Neural cell (in vitro differentiated cells): ENCODE results near the gene BLCAP. TPM values are rescaled to one million over a fixed set of nuclear protein-coding genes. Genes with fewer than 3 reads are reported as not detected.
A peak's percentile ranks its signal among the peaks of the same experiment; 100 is the strongest.
"Not testable (repeated sequence)": the region's sequence is repeated elsewhere in the genome, so short reads cannot be mapped to it uniquely, and the experiment has no call there.

ENCODE experiments used
- H2AFZ ChIP-seq: fragments of 200-600, 300-800 bp; sonication (generic), shearing (Covaris generic); 2 replicates; pipeline ENCODE4 v1.6.0; 2014; ENCODE audit warnings: low read depth, mild to moderate bottlenecking, antibody characterized with exemption, low read length, moderate library complexity
- H3F3A ChIP-seq: fragments of 200-600 bp; shearing (Covaris generic); 2 replicates; pipeline ENCODE4 v1.6.1; 2016; ENCODE audit warnings: mild to moderate bottlenecking, moderate library complexity, mixed read lengths, antibody characterized with exemption, low read length; ENCODE audit not compliant: insufficient read depth, poor library complexity, severe bottlenecking
- H3K27ac ChIP-seq: fragments of 200-600, 300-800 bp; sonication (generic), shearing (Covaris generic); 2 replicates; pipeline ENCODE4 v1.5.1; 2014; ENCODE audit warnings: mild to moderate bottlenecking, low read length, moderate library complexity
- H3K27me3 ChIP-seq: fragments of 300-800, 200-600 bp; sonication (generic), shearing (Covaris generic); 2 replicates; pipeline ENCODE4 v1.6.0; 2014; ENCODE audit warnings: mild to moderate bottlenecking, low read depth, low read length, moderate library complexity; ENCODE audit not compliant: insufficient read depth
- H3K36me3 ChIP-seq: fragments of 300-800, 200-600 bp; sonication (generic), shearing (Covaris generic); 2 replicates; pipeline ENCODE4 v1.5.1; 2014; ENCODE audit warnings: mild to moderate bottlenecking, antibody characterized with exemption, low read length, moderate library complexity; ENCODE audit not compliant: insufficient read depth
- H3K4me2 ChIP-seq: fragments of 300-800, 200-600 bp; sonication (generic), shearing (Covaris generic); 2 replicates; pipeline ENCODE4 v1.6.0; 2014; ENCODE audit warnings: mild to moderate bottlenecking, low read length
- H3K4me3 ChIP-seq: fragments of 300-800, 200-600 bp; sonication (generic), shearing (Covaris generic); 2 replicates; pipeline ENCODE4 v1.5.1; 2014; ENCODE audit warnings: mild to moderate bottlenecking, low read length, moderate library complexity
- H3K79me2 ChIP-seq: fragments of 200-600 bp; shearing (Covaris generic); replicated peaks from 2 replicates; pipeline ENCODE4 v1.6.0; 2014; ENCODE audit warnings: mild to moderate bottlenecking, low read length, moderate library complexity; ENCODE audit not compliant: insufficient read depth
- H3K9ac ChIP-seq: fragments of 300-800, 200-600 bp; sonication (generic), shearing (Covaris generic); 2 replicates; pipeline ENCODE4 v1.6.1; 2016; ENCODE audit warnings: mild to moderate bottlenecking, low read length, mixed read lengths
- H3K9me2 ChIP-seq: fragments of 200-600 bp; shearing (Covaris generic); 2 replicates; pipeline ENCODE4 v1.6.1; 2016; ENCODE audit warnings: mild to moderate bottlenecking, low read length, mixed read lengths; ENCODE audit not compliant: insufficient read depth
- H3K9me3 ChIP-seq: fragments of 200-600, 300-800 bp; sonication (generic), shearing (Covaris generic); 2 replicates; pipeline ENCODE4 v1.6.1; 2016; ENCODE audit warnings: mild to moderate bottlenecking, mixed run types, low read length, moderate library complexity, mixed read lengths
- H4K20me1 ChIP-seq: fragments of 200-600 bp; shearing (Covaris generic); 2 replicates; pipeline ENCODE4 v1.6.1; 2016; ENCODE audit warnings: mild to moderate bottlenecking, mixed run types; ENCODE audit not compliant: insufficient read depth
- MXI1 ChIP-seq: fragments of 450-650 bp; conservative IDR thresholded peaks from 2 replicates; pipeline ENCODE4 v1.6.1; 2014; ENCODE audit warnings: antibody characterized with exemption, mild to moderate bottlenecking; ENCODE audit not compliant: poor library complexity, severe bottlenecking
- RAD21 ChIP-seq: fragments of 450-650 bp; conservative IDR thresholded peaks from 2 replicates; pipeline ENCODE4 v1.6.1; 2014; ENCODE audit warnings: antibody characterized with exemption, mild to moderate bottlenecking, moderate library complexity
- SMC3 ChIP-seq: fragments of 450-650 bp; conservative IDR thresholded peaks from 2 replicates; pipeline ENCODE4 v1.6.1; 2014; ENCODE audit warnings: antibody characterized with exemption, mild to moderate bottlenecking, moderate library complexity; ENCODE audit not compliant: poor library complexity
- TAF1 ChIP-seq: IDR thresholded peaks from 2 replicates; pipeline ENCODE4 v1.6.1; 2012; ENCODE audit warnings: low read depth
- polyA plus RNA-seq: library from polyadenylated mRNA; depleted of rRNA; stranded (reverse); fragments of >200 nt; gene quantifications from 2 replicates; pipeline ENCODE4 v1.2.3, GENCODE V29; 2014
- TF ChIP-seq, protein P1 (sequence below): fragments of 450-650 bp; IDR thresholded peaks from 2 replicates; pipeline ENCODE4 v1.5.1; 2014; ENCODE audit warnings: antibody characterized with exemption, mild to moderate bottlenecking, moderate library complexity; ENCODE audit not compliant: poor library complexity, severe bottlenecking
- TF ChIP-seq, protein P2 (sequence below): IDR thresholded peaks from 2 replicates; pipeline ENCODE4 v1.6.1; 2012; ENCODE audit warnings: borderline replicate concordance

Gene BLCAP
- polyA plus RNA-seq, 1 donor from 2014 or later: 344 TPM

DNA sequence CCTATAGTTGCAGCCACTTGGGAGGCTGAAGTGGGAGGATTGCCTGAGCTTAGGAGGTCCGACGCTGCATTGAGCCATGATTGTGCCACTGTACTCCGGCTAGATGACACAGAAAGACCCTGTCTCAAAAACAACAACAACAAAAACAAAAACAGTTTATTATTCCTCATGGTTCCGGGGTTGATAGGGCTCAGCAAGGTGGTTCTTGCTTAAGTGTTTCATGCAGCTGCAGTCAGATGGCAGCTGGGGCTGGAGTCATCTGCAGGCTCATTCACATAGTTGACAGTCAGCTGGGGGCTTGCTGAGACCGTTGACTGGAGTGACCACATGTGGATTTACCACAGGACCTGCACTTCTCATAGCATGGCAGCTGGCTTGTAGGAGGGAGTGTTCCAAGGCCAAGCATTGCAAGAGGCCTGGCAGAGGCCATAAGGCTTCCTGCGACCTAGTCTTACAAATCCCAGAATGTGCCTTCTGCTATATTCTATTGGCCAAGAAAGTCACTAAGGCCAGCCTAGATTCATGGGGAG lies 35.5 kb downstream of the BLCAP start:
- Histone ChIP-seq H3K36me3 (no peaks in the 10 kb centered on the region), H3K27me3 (no peaks in the 10 kb centered on the region), H4K20me1 (no peaks in the 10 kb centered on the region), H3F3A (no peaks in the 10 kb centered on the region), H3K4me2 (no peak overlapping the region), H3K4me3 (no peak overlapping the region), H3K79me2 (no peaks in the 10 kb centered on the region), H3K27ac (no peak overlapping the region), H3K9me2 (no peaks in the 10 kb centered on the region), H3K9me3 (no peaks in the 10 kb centered on the region), H2AFZ (no peak overlapping the region), H3K9ac (no peak overlapping the region)
- TF ChIP-seq TAF1: no peak

DNA sequence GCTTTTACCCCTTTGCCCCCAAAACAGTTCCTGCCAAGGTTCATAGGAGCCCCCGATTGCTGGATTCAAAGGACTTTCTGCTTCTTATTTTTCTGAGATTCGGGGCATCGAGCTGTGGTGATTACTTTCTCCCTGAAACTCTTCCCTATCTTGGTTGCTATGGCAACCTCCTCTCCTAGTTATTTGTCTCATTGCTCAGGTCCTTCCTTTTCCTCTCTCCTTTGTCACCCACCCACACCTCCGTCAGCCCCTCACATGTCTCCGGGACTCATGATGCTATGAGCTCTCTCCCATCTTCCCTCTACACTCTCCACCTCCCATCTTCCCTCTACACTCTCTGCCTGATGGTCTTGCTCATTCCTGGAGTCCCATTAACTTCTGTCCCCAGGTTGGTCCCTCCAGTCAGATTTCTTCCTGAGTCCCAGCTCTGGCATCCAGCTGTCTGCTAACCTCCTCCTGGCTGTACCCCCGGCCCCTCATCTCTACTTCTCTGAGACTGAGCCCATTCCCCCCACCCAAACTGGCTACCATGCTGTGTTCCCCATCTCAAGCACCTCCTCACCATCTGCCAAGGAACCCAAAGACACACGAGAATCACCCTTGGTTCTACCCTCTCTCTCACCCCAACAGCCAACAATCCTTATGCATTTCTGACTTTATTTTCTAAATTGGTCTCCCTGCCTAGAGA lies 36.9 kb downstream of the BLCAP start:
- Histone ChIP-seq H3K9me3 (no peaks in the 10 kb centered on the region), H4K20me1 (no peaks in the 10 kb centered on the region), H3K4me2 (no peak overlapping the region), H3K4me3 (peak overlapping the region; percentile 25), H3K27ac (peak overlapping the region; percentile 14), H3K9me2 (no peaks in the 10 kb centered on the region), H3K27me3 (no peaks in the 10 kb centered on the region), H3K9ac (no peak overlapping the region), H3F3A (no peaks in the 10 kb centered on the region), H3K36me3 (no peaks in the 10 kb centered on the region), H3K79me2 (no peaks in the 10 kb centered on the region), H2AFZ (no peak overlapping the region)
- TF ChIP-seq, protein P1, sequence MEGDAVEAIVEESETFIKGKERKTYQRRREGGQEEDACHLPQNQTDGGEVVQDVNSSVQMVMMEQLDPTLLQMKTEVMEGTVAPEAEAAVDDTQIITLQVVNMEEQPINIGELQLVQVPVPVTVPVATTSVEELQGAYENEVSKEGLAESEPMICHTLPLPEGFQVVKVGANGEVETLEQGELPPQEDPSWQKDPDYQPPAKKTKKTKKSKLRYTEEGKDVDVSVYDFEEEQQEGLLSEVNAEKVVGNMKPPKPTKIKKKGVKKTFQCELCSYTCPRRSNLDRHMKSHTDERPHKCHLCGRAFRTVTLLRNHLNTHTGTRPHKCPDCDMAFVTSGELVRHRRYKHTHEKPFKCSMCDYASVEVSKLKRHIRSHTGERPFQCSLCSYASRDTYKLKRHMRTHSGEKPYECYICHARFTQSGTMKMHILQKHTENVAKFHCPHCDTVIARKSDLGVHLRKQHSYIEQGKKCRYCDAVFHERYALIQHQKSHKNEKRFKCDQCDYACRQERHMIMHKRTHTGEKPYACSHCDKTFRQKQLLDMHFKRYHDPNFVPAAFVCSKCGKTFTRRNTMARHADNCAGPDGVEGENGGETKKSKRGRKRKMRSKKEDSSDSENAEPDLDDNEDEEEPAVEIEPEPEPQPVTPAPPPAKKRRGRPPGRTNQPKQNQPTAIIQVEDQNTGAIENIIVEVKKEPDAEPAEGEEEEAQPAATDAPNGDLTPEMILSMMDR: no peak
- TF ChIP-seq MXI1 (no peak), RAD21 (no peak), SMC3 (no peak)
- TF ChIP-seq, protein P2, sequence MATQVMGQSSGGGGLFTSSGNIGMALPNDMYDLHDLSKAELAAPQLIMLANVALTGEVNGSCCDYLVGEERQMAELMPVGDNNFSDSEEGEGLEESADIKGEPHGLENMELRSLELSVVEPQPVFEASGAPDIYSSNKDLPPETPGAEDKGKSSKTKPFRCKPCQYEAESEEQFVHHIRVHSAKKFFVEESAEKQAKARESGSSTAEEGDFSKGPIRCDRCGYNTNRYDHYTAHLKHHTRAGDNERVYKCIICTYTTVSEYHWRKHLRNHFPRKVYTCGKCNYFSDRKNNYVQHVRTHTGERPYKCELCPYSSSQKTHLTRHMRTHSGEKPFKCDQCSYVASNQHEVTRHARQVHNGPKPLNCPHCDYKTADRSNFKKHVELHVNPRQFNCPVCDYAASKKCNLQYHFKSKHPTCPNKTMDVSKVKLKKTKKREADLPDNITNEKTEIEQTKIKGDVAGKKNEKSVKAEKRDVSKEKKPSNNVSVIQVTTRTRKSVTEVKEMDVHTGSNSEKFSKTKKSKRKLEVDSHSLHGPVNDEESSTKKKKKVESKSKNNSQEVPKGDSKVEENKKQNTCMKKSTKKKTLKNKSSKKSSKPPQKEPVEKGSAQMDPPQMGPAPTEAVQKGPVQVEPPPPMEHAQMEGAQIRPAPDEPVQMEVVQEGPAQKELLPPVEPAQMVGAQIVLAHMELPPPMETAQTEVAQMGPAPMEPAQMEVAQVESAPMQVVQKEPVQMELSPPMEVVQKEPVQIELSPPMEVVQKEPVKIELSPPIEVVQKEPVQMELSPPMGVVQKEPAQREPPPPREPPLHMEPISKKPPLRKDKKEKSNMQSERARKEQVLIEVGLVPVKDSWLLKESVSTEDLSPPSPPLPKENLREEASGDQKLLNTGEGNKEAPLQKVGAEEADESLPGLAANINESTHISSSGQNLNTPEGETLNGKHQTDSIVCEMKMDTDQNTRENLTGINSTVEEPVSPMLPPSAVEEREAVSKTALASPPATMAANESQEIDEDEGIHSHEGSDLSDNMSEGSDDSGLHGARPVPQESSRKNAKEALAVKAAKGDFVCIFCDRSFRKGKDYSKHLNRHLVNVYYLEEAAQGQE: no peak

DNA sequence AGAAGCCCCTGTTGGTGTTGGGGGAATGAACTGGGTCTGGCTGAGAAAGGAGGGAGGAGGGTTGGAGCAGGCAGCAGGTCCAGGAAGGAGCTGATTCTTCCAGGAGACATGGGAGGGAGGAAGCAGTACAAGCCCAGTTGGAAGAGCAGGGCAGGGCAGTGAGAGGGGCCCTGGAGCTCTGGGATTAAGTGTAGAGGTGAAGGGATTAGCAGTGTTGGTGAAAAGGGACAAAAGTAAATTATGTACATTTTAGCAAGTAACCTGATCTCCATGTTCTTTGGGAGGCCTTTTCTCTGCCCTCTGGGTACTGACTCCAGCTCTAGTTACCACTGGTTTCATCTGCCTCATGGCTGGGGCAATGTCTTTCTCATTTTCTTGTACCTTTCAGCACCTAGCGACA lies 41.5 kb downstream of the BLCAP start:
- not testable (repeated sequence) for H3F3A ChIP-seq, H2AFZ ChIP-seq, H3K9me3 ChIP-seq

More for the DNA sequence above, 41.5 kb downstream of the BLCAP start:
- H3K27me3 ChIP-seq, H3K79me2 ChIP-seq, H3K27ac ChIP-seq, H3K9me2 ChIP-seq, H3K9ac ChIP-seq, H3K36me3 ChIP-seq, H4K20me1 ChIP-seq, H3K4me3 ChIP-seq, H3K4me2 ChIP-seq: not testable (repeated sequence)
